GM10266 (cell line): ENCODE data around the gene ROR2.

ENCODE experiments used
- DNase-seq: peaks from one replicate; pipeline ENCODE4 v3.0.0; 2012; ENCODE audit errors: extremely low spot score
- CTCF ChIP-seq: IDR thresholded peaks from 2 replicates; pipeline ENCODE4 v1.5.1; 2012; ENCODE audit warnings: mild to moderate bottlenecking, low read depth; ENCODE audit not compliant: control insufficient read depth, insufficient read depth; ENCODE audit errors: missing control alignments

Gene ROR2

GRCh38 chr9:91933556-91934352, 16.3 kb downstream of the ROR2 start:
- TF ChIP-seq CTCF = no peak
- no peak for DNase-seq

- DNase-seq = no peak
- TF ChIP-seq CTCF = no peak
Measured at GRCh38 chr9:91930475-91930874, 19.6 kb downstream of the ROR2 start.

- no peak for TF ChIP-seq CTCF
- no peak for DNase-seq
Measured at GRCh38 chr9:91929331-91929730, 20.7 kb downstream of the ROR2 start.

- TF ChIP-seq CTCF = no peak
- DNase-seq = no peak
Measured at GRCh38 chr9:91927922-91928510, 22.0 kb downstream of the ROR2 start.

- no peak for TF ChIP-seq CTCF
- no peak for DNase-seq
Measured at GRCh38 chr9:91924090-91924489, 25.9 kb downstream of the ROR2 start.

GRCh38 chr9:91923145-91923544, 26.9 kb downstream of the ROR2 start:
- DNase-seq = no peak
- TF ChIP-seq CTCF = no peak

- TF ChIP-seq CTCF = no peak
- DNase-seq = no peak
Measured at GRCh38 chr9:91921371-91921770, 28.7 kb downstream of the ROR2 start.
